ENCODE results near the gene UBP1.
A peak's percentile ranks its signal among the peaks of the same experiment; 100 is the strongest.
"Not testable (repeated sequence)": the region's sequence is repeated elsewhere in the genome, so short reads cannot be mapped to it uniquely, and the experiment has no call there.

UBP1 gene

GRCh38 chr3:33440328-33441224, at the start of gene UBP1:
Gene UBP1 (minus strand): TSS chr3:33440405. CDS start chr3:33439848, 557 bp downstream.
- peak; percentile 95 for DNase-seq

- DNase-seq = no peak
Observed at GRCh38 chr3:33488683-33489082, 48.5 kb upstream of the UBP1 start.

- no peak for DNase-seq
Observed at GRCh38 chr3:33488246-33488645, 48.0 kb upstream of the UBP1 start.

- no peak for DNase-seq
Observed at GRCh38 chr3:33482111-33482521, 41.9 kb upstream of the UBP1 start.

- no peak for DNase-seq
Observed at GRCh38 chr3:33474896-33475295, 34.7 kb upstream of the UBP1 start.

GRCh38 chr3:33473813-33474212, 33.6 kb upstream of the UBP1 start:
- no peak for DNase-seq

- DNase-seq = no peak
Observed at GRCh38 chr3:33467786-33468185, 27.6 kb upstream of the UBP1 start.

GRCh38 chr3:33461097-33461496, 20.9 kb upstream of the UBP1 start:
- no peak for DNase-seq

GRCh38 chr3:33459577-33459976, 19.4 kb upstream of the UBP1 start:
- not testable (repeated sequence) for DNase-seq

GRCh38 chr3:33458446-33458845, 18.2 kb upstream of the UBP1 start:
- DNase-seq = no peak

- DNase-seq = no peak
Observed at GRCh38 chr3:33456756-33457155, 16.6 kb upstream of the UBP1 start.

GRCh38 chr3:33453331-33453761, 13.1 kb upstream of the UBP1 start:
- DNase-seq = no peak

- DNase-seq = not testable (repeated sequence)
Observed at GRCh38 chr3:33451994-33452393, 11.8 kb upstream of the UBP1 start.

- DNase-seq = no peak
Observed at GRCh38 chr3:33447958-33448357, 7.8 kb upstream of the UBP1 start.

GRCh38 chr3:33447256-33447625, 7.0 kb upstream of the UBP1 start:
- DNase-seq = not testable (repeated sequence)

- DNase-seq = no peak
Observed at GRCh38 chr3:33442190-33442589, 2.0 kb upstream of the UBP1 start.

- DNase-seq = peak; percentile 46
Observed at GRCh38 chr3:33441225-33441976, 1.2 kb upstream of the UBP1 start.

GRCh38 chr3:33439546-33440327, 468 bp downstream of the UBP1 start:
- DNase-seq = no peak

GRCh38 chr3:33438881-33439545, 1.2 kb downstream of the UBP1 start:
- DNase-seq = no peak

- no peak for DNase-seq
Observed at GRCh38 chr3:33438284-33438668, 1.9 kb downstream of the UBP1 start.

- no peak for DNase-seq
Observed at GRCh38 chr3:33437556-33438283, 2.5 kb downstream of the UBP1 start.

GRCh38 chr3:33433843-33434242, 6.4 kb downstream of the UBP1 start:
- no peak for DNase-seq
